ENCODE measurements around the gene TAF1A.

The TAF1A gene

DNA sequence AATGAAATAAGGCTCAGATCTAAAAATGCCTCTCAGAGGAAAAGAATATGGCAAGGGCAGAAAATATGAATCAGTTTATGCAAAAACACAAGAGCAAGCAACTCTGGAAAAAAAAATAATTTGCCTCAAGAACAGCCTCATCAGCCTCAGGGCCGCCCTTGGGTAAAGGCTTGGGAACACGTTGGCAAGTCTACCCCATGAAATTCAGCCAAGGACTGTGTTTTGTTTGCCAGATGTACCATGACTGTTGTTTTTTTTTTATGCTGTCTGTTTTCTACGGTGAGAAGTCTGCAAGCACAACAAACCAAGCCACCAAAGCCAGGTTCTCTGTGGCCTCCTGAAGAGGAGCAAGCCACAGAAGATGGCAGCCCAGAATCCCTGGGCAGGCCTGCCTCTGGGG is 59.8 kb downstream of the TAF1A start:
- DNase-seq, result no peak

DNA sequence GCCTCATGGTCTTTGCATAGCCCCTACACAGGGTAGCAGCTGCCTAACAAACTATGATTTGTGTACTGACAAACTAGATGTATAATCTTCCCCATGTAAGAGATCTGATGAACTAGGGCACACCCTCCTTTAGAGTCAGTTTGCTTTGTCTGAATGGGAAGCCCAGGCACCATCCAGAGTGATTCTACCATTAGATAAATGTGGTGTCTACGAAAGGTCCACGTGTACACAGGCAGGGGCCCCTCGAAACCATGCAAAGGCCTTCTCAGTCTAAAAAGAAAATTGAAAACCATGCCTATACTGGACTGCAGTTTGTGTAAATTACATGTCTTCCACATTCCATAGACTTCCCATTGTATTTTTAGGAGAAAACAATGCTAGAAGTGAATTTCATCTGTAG is 60.6 kb downstream of the TAF1A start:
- no peak for DNase-seq

DNA sequence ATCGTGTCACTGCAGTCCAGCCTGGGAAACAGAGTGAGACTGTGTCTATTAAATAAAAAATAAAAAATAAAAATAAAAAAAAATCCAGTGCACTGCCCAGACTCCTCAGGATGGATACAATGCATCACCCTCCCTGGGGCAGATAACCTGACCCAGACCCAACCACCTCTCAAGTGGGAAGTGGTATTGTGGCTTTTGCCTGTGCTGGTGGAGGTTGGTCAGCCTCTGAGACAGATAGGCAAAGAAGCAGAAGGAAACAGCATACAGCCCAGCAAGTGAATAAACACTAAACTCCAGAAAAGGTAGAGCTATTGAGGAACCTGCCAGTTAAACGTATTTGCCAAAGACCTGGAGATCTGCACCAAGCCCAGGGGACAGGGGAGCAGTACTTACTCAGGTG is 63.8 kb downstream of the TAF1A start:
- no peak for DNase-seq

DNA sequence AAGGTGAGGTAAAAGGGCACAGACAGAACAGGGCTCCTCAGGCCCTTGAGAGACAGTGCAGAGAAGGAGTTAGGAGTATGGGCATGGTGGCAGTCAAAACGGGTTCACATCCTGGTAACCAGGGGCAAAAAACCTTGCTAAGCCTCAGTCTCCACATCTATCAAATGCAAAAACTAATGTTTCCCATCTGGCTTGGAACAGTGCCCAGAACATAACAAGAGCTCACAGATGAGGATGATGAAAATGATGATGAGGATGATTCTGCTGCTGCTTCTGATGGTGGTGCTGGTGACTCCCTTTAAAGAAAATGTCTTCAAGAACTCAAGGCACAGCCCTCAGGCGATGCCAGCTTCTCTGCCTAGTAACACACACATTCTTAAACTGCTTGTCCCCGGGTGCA is 65.9 kb downstream of the TAF1A start:
- DNase-seq, result no peak

DNA sequence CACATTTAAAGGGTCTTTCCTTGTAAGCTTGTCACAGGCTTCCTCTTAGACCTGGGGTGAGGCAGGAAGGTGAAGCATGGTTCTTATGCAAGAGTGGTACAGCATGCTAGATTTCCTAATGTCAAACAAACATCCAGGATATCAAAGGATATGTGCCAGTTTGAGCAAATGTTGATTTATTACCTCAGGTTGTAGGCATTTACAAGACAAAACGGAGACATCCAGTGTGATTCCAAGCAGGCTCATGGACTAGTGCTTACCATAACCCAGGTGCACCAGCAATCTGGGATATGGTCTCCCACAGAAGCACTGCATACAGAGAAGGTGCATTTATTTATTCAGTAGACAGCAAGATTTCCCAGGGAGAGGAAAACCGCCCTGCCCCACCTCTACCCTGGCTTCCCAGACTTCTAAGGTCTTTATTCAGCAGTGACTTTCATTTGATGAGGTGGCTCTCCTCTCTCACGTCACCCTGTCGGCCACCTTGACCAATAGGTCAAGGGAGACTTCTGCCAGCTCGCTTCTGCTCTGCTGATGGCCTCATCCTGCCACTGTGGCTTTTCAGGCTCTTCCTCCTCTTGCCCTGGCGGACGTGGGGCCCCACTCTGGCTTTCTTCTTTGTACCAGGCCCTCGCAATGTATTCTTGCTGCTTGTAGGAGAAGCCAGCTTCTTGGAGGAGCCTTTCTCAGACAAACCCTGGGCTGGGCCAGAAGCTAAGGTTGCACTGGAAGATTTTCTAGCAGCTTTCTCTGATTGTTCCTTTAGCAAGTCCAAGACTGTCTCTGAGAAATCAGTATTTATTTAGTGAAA is 67.4 kb downstream of the TAF1A start:
- no peak for DNase-seq

DNA sequence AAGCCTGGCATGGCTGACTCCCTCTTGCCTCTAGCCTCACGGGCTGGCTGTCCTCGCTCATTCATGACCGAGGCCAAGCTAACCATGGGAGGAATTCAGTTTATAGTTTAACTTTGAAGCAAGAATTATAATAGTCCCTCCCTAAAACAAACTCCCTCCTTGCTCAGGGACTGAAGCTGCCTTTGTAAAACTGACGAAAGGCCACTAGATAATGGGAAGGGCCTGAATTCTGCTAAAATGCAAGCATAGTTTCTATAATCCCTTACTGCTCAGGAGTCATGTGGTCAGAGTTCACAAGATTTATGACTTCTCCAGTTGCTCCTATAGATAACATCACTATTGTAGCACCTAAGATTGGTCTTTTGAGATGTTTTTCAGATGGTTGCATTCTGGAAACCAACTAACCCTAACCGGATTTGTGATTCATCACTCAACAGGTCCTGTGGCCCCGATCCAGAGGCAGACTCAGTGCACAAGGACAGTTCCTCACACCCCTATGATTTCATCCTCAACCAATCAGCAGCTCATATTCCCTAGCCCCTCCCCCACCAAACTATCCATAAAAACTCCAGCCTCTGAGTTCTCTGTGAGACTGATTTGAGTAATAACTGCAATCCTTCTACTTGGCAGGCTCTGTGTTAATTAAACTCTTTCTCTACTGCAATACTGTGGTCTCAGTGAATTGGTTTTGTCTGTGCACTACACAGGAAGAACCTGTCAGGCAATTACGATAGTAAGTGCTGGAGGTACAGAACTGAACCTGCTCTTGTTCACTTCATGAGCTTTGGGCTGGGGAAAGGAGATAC is 68.2 kb downstream of the TAF1A start:
- DNase-seq, result no peak

Data from NCI-H1048 (cell line).